Astrocyte (in vitro differentiated cells and primary cell): ENCODE measurements around the gene CERS1. TPM values are rescaled to one million over a fixed set of nuclear protein-coding genes. Genes with fewer than 3 reads are reported as not detected.

Experiments used
- DNase-seq: peaks from one replicate; pipeline ENCODE4 v3.0.0-alpha.2; 2010; ENCODE audit warnings: low read depth
- FAIRE-seq: peaks from 2 replicates; lab custom pipeline; 2011; peaks lifted over from hg19 to GRCh38; lab: Jason Lieb, UNC
- H2AFZ ChIP-seq: 2 replicates; pipeline ENCODE4 v1.6.0; 2012; ENCODE audit warnings: low read depth, low read length, inconsistent platforms
- H3K27ac ChIP-seq: 2 replicates; pipeline ENCODE4 v1.5.1; 2011; ENCODE audit warnings: low read depth, low read length, inconsistent platforms
- H3K27me3 ChIP-seq: 2 replicates; pipeline ENCODE4 v1.6.0; 2011; ENCODE audit warnings: low read length, inconsistent platforms; ENCODE audit not compliant: insufficient read depth
- H3K36me3 ChIP-seq: 2 replicates; pipeline ENCODE4 v1.5.1; 2011; ENCODE audit warnings: low read length, inconsistent platforms; ENCODE audit not compliant: insufficient read depth
- H3K4me1 ChIP-seq: 2 replicates; pipeline ENCODE4 v1.5.1; 2011; ENCODE audit warnings: low read length, inconsistent platforms; ENCODE audit not compliant: insufficient read depth
- H3K4me2 ChIP-seq: 2 replicates; pipeline ENCODE4 v1.6.0; 2012; ENCODE audit warnings: low read length, inconsistent platforms
- H3K4me3 ChIP-seq: 2 replicates; pipeline ENCODE4 v1.5.1; 2011; ENCODE audit warnings: low read depth, mild to moderate bottlenecking, low read length, inconsistent platforms; ENCODE audit not compliant: insufficient read depth
- H3K79me2 ChIP-seq: 2 replicates; pipeline ENCODE4 v1.6.0; 2012; ENCODE audit warnings: mild to moderate bottlenecking, low read length, inconsistent platforms; ENCODE audit not compliant: insufficient read depth
- H3K9ac ChIP-seq: 2 replicates; pipeline ENCODE4 v1.6.0; 2012; ENCODE audit warnings: mild to moderate bottlenecking, low read length, inconsistent platforms
- H3K9me3 ChIP-seq: 2 replicates; pipeline ENCODE4 v1.5.1; 2012; ENCODE audit warnings: low read depth, mild to moderate bottlenecking, low read length, inconsistent platforms; ENCODE audit not compliant: insufficient read depth
- H4K20me1 ChIP-seq: 2 replicates; pipeline ENCODE4 v1.6.0; 2012; ENCODE audit warnings: low read length, inconsistent platforms; ENCODE audit not compliant: insufficient read depth
- H3K27ac Mint-ChIP-seq: one replicate; pipeline ENCODE4 v1.8.0; 2021; ENCODE audit warnings: mild to moderate bottlenecking, mixed read lengths; ENCODE audit not compliant: unreplicated experiment
- H3K27me3 Mint-ChIP-seq: one replicate; pipeline ENCODE4 v1.8.0; 2021; ENCODE audit warnings: low read depth, mixed read lengths; ENCODE audit not compliant: unreplicated experiment
- H3K36me3 Mint-ChIP-seq: one replicate; pipeline ENCODE4 v1.8.0; 2021; ENCODE audit warnings: low read depth, mixed read lengths; ENCODE audit not compliant: unreplicated experiment
- H3K4me1 Mint-ChIP-seq: one replicate; pipeline ENCODE4 v1.8.0; 2021; ENCODE audit warnings: low read depth, mixed read lengths; ENCODE audit not compliant: unreplicated experiment
- H3K4me3 Mint-ChIP-seq: one replicate; pipeline ENCODE4 v1.8.0; 2021; ENCODE audit warnings: mild to moderate bottlenecking, moderate library complexity, mixed read lengths; ENCODE audit not compliant: unreplicated experiment
- H3K9me3 Mint-ChIP-seq: one replicate; pipeline ENCODE4 v1.8.0; 2021; ENCODE audit warnings: mild to moderate bottlenecking, mixed read lengths; ENCODE audit not compliant: unreplicated experiment
- CTCF ChIP-seq: IDR thresholded peaks from 2 replicates; pipeline ENCODE4 v1.5.1; 2011; ENCODE audit warnings: low read depth, mild to moderate bottlenecking, inconsistent platforms, low read length, moderate library complexity; ENCODE audit not compliant: insufficient read depth
- EZH2 ChIP-seq: IDR thresholded peaks from 2 replicates; pipeline ENCODE4 v1.6.1; 2012; ENCODE audit warnings: mild to moderate bottlenecking, low read length, inconsistent platforms; ENCODE audit not compliant: insufficient read depth
- total RNA-seq: library from RNA; stranded (reverse); gene quantifications from 2 replicates; pipeline ENCODE4 v1.2.1, GENCODE V29; 2021

The CERS1 gene
- total RNA-seq, 1 donor from 2014 or later: 6.8 TPM

GRCh38 chr19:18845961-18846360 lies 50.0 kb downstream of the CERS1 start:
- Histone ChIP-seq H3K36me3 (peaks cover 5% of the 10 kb centered on the region), H3K79me2 (peaks cover 95% of the 10 kb centered on the region), H3K4me3 (no peak overlapping the region), H3K4me2 (no peak overlapping the region), H3K27me3 (no peaks in the 10 kb centered on the region), H3K9me3 (no peaks in the 10 kb centered on the region), H3K9ac (no peak overlapping the region), H4K20me1 (peaks cover 99% of the 10 kb centered on the region), H3K4me1 (peaks cover 24% of the 10 kb centered on the region), H2AFZ (no peak overlapping the region), H3K27ac (no peak overlapping the region)
- no peak for TF ChIP-seq CTCF
- no peak for TF ChIP-seq EZH2
- H3K36me3 Mint-ChIP-seq: peaks cover 6% of the 10 kb centered on the region
- H3K9me3 Mint-ChIP-seq: no peaks in the 10 kb centered on the region
- no peak overlapping the region for H3K27ac Mint-ChIP-seq
- no peak overlapping the region for H3K4me3 Mint-ChIP-seq
- DNase-seq: no peak
- H3K27me3 Mint-ChIP-seq: no peaks in the 10 kb centered on the region
- peaks cover 45% of the 10 kb centered on the region for H3K4me1 Mint-ChIP-seq
- FAIRE-seq: no peak

GRCh38 chr19:18844806-18845329 lies 51.1 kb downstream of the CERS1 start:
- FAIRE-seq (no peak), DNase-seq (no peak)
- Mint-ChIP-seq H3K9me3 (no peaks in the 10 kb centered on the region), H3K4me1 (peaks cover 47% of the 10 kb centered on the region), H3K36me3 (peaks cover 2% of the 10 kb centered on the region), H3K27ac (no peak overlapping the region), H3K27me3 (no peaks in the 10 kb centered on the region), H3K4me3 (no peak overlapping the region)
- H3K9me3 ChIP-seq: no peaks in the 10 kb centered on the region
- H3K36me3 ChIP-seq: no peaks in the 10 kb centered on the region
- no peak overlapping the region for H3K27ac ChIP-seq
- H3K4me3 ChIP-seq: no peak overlapping the region
- peaks cover 26% of the 10 kb centered on the region for H3K4me1 ChIP-seq
- no peaks in the 10 kb centered on the region for H3K27me3 ChIP-seq
- H3K4me2 ChIP-seq: no peak overlapping the region
- peaks cover 99% of the 10 kb centered on the region for H4K20me1 ChIP-seq
- no peak overlapping the region for H2AFZ ChIP-seq
- TF ChIP-seq EZH2: no peak
- no peak for TF ChIP-seq CTCF
- peaks cover 95% of the 10 kb centered on the region for H3K79me2 ChIP-seq
- H3K9ac ChIP-seq: no peak overlapping the region

- peaks cover 39% of the 10 kb centered on the region for H3K4me1 Mint-ChIP-seq
- peaks cover 4% of the 10 kb centered on the region for H3K36me3 Mint-ChIP-seq
- no peaks in the 10 kb centered on the region for H3K27me3 Mint-ChIP-seq
- H3K9me3 Mint-ChIP-seq: no peaks in the 10 kb centered on the region
- H3K27ac Mint-ChIP-seq: no peak overlapping the region
- H2AFZ ChIP-seq: no peak overlapping the region
- H3K27ac ChIP-seq: peak overlapping the region; percentile 6
- H3K4me3 Mint-ChIP-seq: peak overlapping the region; percentile 34
- H3K9ac ChIP-seq: no peak overlapping the region
- H3K4me2 ChIP-seq: peak overlapping the region; percentile 59
- H3K79me2 ChIP-seq: peaks cover 95% of the 10 kb centered on the region
- peaks cover 99% of the 10 kb centered on the region for H4K20me1 ChIP-seq
- H3K27me3 ChIP-seq: no peaks in the 10 kb centered on the region
- peaks cover 26% of the 10 kb centered on the region for H3K4me1 ChIP-seq
- TF ChIP-seq CTCF (no peak), EZH2 (no peak)
- H3K9me3 ChIP-seq: no peaks in the 10 kb centered on the region
- H3K4me3 ChIP-seq: no peak overlapping the region
- no peaks in the 10 kb centered on the region for H3K36me3 ChIP-seq
- no peak for FAIRE-seq
- DNase-seq: peak; percentile 36
Measured at GRCh38 chr19:18843960-18844359, 52.0 kb downstream of the CERS1 start.
